ENCODE data around the gene NODAL. TPM values are rescaled to one million over a fixed set of nuclear protein-coding genes. Genes with fewer than 3 reads are reported as not detected.

The NODAL gene
- total RNA-seq, 4 donors from 2014 or later, result not detected

GRCh38 chr10:70404036-70404786 lies 37.3 kb downstream of the NODAL start, which contains the start of gene EIF4EBP2:
EIF4EBP2 (plus strand) TSS chr10:70404145; CDS start chr10:70404402, 257 bp downstream.
- H3K4me3 ChIP-seq, result peak within 1 kb of the TSS; percentile 72 to 99 (median 90)
- H3K27me3 ChIP-seq, result no peaks in the 10 kb centered on the region
- TF ChIP-seq POLR2A (IDR thresholded peaks at IDR 0.05) (peak; percentile 94 to 99), CTCF (IDR thresholded peaks at IDR 0.05) (peak in 1 of 5 experiments; percentile 36), EP300 (IDR thresholded peaks at IDR 0.05) (peak; percentile 66 to 100)
- peak within 1 kb of the TSS; percentile 95 to 99 (median 96) for H3K27ac ChIP-seq
- peak; percentile 98 to 99 for DNase-seq (ENCODE audit: low spot score in 2 of 2)
- no peaks in the 10 kb centered on the region for H3K36me3 ChIP-seq
- H3K4me1 ChIP-seq, result peaks cover 0 to 39% (median 17%) of the 10 kb centered on the region in 4 donors
- H3K9me3 ChIP-seq, result no peaks in the 10 kb centered on the region
- 0% methylated on average over 48 to 65 of the region's 103 CpGs for WGBS, 2 donors

GRCh38 chr10:70403483-70404035 lies 37.9 kb downstream of the NODAL start:
- 3 to 4% methylated on average over 12 of the region's 12 CpGs for WGBS, 2 donors
- DNase-seq (ENCODE audit: low spot score in 2 of 2), result no peak
- no peaks in the 10 kb centered on the region for H3K27me3 ChIP-seq
- TF ChIP-seq EP300 (IDR thresholded peaks at IDR 0.05) (no peak), CTCF (IDR thresholded peaks at IDR 0.05) (no peak)
- no peaks in the 10 kb centered on the region for H3K9me3 ChIP-seq
- no peaks in the 10 kb centered on the region for H3K36me3 ChIP-seq
- H3K4me1 ChIP-seq, result peaks cover 0 to 32% (median 14%) of the 10 kb centered on the region in 4 donors
- H3K4me3 ChIP-seq, result peak overlapping the region; percentile 10 to 99 (median 90)
- peak overlapping the region; percentile 95 to 99 (median 96) for H3K27ac ChIP-seq

GRCh38 chr10:70399177-70399576 lies 42.3 kb downstream of the NODAL start:
- Histone ChIP-seq H3K36me3 (no peaks in the 10 kb centered on the region), H3K27me3 (no peaks in the 10 kb centered on the region), H3K4me1 (peaks cover 0 to 7% (median 0%) of the 10 kb centered on the region in 4 donors), H3K27ac (no peak overlapping the region), H3K4me3 (no peak overlapping the region), H3K9me3 (no peaks in the 10 kb centered on the region)
- no peak for DNase-seq (ENCODE audit: low spot score in 2 of 2)
- TF ChIP-seq EP300 (IDR thresholded peaks at IDR 0.05) (no peak), POLR2A (IDR thresholded peaks at IDR 0.05) (no peak), CTCF (IDR thresholded peaks at IDR 0.05) (no peak)
- 92 to 96% methylated on average over 3 of the region's 3 CpGs for WGBS, 2 donors

GRCh38 chr10:70396140-70396539 lies 45.3 kb downstream of the NODAL start:
- no peak for DNase-seq (ENCODE audit: low spot score in 2 of 2)
- Histone ChIP-seq H3K4me3 (no peak overlapping the region), H3K27me3 (no peaks in the 10 kb centered on the region)

More at GRCh38 chr10:70396140-70396539, 45.3 kb downstream of the NODAL start:
- Histone ChIP-seq H3K36me3 (no peaks in the 10 kb centered on the region), H3K27ac (no peak overlapping the region), H3K4me1 (peaks cover 0 to 9% (median 0%) of the 10 kb centered on the region in 4 donors), H3K9me3 (no peaks in the 10 kb centered on the region)
- TF ChIP-seq CTCF (IDR thresholded peaks at IDR 0.05), result no peak
- no peak for TF ChIP-seq POLR2A (IDR thresholded peaks at IDR 0.05)
- 63 to 85% methylated on average over 1 of the region's 1 CpG for WGBS, 2 donors

Data from tibial nerve (tissue), 4 donors.